ENCODE data around the gene TMEM202. TPM values are rescaled to one million over a fixed set of nuclear protein-coding genes. Genes with fewer than 3 reads are reported as not detected.

The TMEM202 gene
- total and polyA plus RNA-seq, 4 donors, result not detected

DNA sequence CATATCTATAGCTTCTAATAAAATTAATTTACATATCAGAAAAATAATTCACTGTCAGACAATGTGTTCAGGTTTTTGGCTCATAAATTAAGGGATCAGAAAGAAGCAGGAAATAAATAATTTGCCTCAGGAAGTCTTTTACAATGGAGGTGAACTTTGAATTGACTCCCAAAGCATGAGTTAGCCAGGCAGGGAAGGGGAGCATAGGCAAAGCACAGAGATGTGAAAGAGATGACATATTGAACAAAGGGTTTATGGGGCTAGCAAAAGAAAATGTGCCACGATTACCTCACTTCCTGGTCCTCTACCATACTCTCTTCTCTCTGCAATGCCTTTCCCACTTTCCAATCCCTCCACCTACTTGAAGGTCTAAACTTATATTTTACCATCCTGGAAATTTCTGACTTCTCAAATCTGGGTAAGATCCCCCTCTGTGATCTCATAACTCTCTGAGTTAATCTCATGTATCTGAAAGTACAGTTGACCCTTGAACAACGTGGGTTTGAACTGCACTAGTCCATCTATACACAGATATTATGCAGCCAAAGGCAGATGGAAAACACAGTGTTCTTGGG, 18.2 kb upstream of the TMEM202 start:
- no peak for TF ChIP-seq JUND (IDR thresholded peaks at IDR 0.05)
- TF ChIP-seq FOXA2 (IDR thresholded peaks at IDR 0.05), result no peak
- TF ChIP-seq CTCF (IDR thresholded peaks at IDR 0.05; ENCODE audit: low read depth, low read length, missing input control), result no peak
- TF ChIP-seq RAD21 (IDR thresholded peaks at IDR 0.05), result no peak
- no peak for TF ChIP-seq TAF1 (conservative IDR thresholded peaks at IDR 0.05)
- TF ChIP-seq SP1 (IDR thresholded peaks at IDR 0.05), result no peak
- no peak for TF ChIP-seq RXRA (IDR thresholded peaks at IDR 0.05)
- no peak for TF ChIP-seq HNF4G (IDR thresholded peaks at IDR 0.05)
- no peak for TF ChIP-seq GABPA (IDR thresholded peaks at IDR 0.05 in 1 of 2, conservative IDR thresholded peaks at IDR 0.05 in 1 of 2)
- TF ChIP-seq EGR1 (IDR thresholded peaks at IDR 0.05; ENCODE audit: low read depth in 2 of 2), result no peak
- no peak for TF ChIP-seq YY1 (IDR thresholded peaks at IDR 0.05)
- no peak for TF ChIP-seq FOXA1 (IDR thresholded peaks at IDR 0.05)
- no peak for TF ChIP-seq ATF3 (IDR thresholded peaks at IDR 0.05)
- TF ChIP-seq, protein P1, sequence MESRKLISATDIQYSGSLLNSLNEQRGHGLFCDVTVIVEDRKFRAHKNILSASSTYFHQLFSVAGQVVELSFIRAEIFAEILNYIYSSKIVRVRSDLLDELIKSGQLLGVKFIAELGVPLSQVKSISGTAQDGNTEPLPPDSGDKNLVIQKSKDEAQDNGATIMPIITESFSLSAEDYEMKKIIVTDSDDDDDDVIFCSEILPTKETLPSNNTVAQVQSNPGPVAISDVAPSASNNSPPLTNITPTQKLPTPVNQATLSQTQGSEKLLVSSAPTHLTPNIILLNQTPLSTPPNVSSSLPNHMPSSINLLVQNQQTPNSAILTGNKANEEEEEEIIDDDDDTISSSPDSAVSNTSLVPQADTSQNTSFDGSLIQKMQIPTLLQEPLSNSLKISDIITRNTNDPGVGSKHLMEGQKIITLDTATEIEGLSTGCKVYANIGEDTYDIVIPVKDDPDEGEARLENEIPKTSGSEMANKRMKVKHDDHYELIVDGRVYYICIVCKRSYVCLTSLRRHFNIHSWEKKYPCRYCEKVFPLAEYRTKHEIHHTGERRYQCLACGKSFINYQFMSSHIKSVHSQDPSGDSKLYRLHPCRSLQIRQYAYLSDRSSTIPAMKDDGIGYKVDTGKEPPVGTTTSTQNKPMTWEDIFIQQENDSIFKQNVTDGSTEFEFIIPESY (IDR thresholded peaks at IDR 0.05), result no peak
- TF ChIP-seq MAX (IDR thresholded peaks at IDR 0.05), result no peak
- TF ChIP-seq, protein P2, sequence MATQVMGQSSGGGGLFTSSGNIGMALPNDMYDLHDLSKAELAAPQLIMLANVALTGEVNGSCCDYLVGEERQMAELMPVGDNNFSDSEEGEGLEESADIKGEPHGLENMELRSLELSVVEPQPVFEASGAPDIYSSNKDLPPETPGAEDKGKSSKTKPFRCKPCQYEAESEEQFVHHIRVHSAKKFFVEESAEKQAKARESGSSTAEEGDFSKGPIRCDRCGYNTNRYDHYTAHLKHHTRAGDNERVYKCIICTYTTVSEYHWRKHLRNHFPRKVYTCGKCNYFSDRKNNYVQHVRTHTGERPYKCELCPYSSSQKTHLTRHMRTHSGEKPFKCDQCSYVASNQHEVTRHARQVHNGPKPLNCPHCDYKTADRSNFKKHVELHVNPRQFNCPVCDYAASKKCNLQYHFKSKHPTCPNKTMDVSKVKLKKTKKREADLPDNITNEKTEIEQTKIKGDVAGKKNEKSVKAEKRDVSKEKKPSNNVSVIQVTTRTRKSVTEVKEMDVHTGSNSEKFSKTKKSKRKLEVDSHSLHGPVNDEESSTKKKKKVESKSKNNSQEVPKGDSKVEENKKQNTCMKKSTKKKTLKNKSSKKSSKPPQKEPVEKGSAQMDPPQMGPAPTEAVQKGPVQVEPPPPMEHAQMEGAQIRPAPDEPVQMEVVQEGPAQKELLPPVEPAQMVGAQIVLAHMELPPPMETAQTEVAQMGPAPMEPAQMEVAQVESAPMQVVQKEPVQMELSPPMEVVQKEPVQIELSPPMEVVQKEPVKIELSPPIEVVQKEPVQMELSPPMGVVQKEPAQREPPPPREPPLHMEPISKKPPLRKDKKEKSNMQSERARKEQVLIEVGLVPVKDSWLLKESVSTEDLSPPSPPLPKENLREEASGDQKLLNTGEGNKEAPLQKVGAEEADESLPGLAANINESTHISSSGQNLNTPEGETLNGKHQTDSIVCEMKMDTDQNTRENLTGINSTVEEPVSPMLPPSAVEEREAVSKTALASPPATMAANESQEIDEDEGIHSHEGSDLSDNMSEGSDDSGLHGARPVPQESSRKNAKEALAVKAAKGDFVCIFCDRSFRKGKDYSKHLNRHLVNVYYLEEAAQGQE (IDR thresholded peaks at IDR 0.05), result no peak
- TF ChIP-seq HNF4A (conservative IDR thresholded peaks at IDR 0.05), result no peak
- no peak for TF ChIP-seq NR2F2 (IDR thresholded peaks at IDR 0.05)
- no peak overlapping the region for H3K27ac ChIP-seq (ENCODE audit: low read depth in 1 of 2, low read length in 2 of 2)
- H3K4me3 ChIP-seq (ENCODE audit: low read depth in 1 of 3, low read length in 3 of 3), result no peak overlapping the region
- peaks cover 1 to 13% (median 11%) of the 10 kb centered on the region in 4 donors for H3K4me1 ChIP-seq (ENCODE audit: control insufficient read depth in 4 of 4, insufficient read depth in 4 of 4, low read length in 3 of 4)
- no peaks in the 10 kb centered on the region for H3K9me3 ChIP-seq (ENCODE audit: control insufficient read depth in 4 of 4, low read length in 3 of 4)
- 53% methylated on average over 2 of the region's 2 CpGs for WGBS
- DNase-seq (ENCODE audit: low spot score), result no peak
- no peak overlapping the region for H3K9ac ChIP-seq (ENCODE audit: low read depth in 1 of 2, low read length in 2 of 2)
- H3K27me3 ChIP-seq (ENCODE audit: control insufficient read depth in 4 of 4, insufficient read depth in 4 of 4, low read length in 3 of 4), result no peaks in the 10 kb centered on the region
- no peaks in the 10 kb centered on the region for H3K36me3 ChIP-seq (ENCODE audit: control insufficient read depth in 4 of 4, insufficient read depth in 3 of 4, low read depth in 1 of 4, low read length in 3 of 4)
